ENCODE results near the gene CCP110.

GRCh38 chr16:19525385-19525723 is 1.6 kb downstream of the CCP110 start:
- no peak for TF ChIP-seq EZH2 (IDR thresholded peaks at IDR 0.05)
- TF ChIP-seq CTCF (IDR thresholded peaks at IDR 0.05), result no peak
- no peak for TF ChIP-seq EZH2phosphoT487 (IDR thresholded peaks at IDR 0.05)
